IPS-18c (cell line): ENCODE data around the gene TBXAS1.

ENCODE experiments used
- H3K4me3 ChIP-seq: 2 replicates; pipeline ENCODE4 v1.7.0; 2013; ENCODE audit warnings: low read depth, mild to moderate bottlenecking, low read length, moderate library complexity; ENCODE audit not compliant: insufficient read depth
- H3K9me3 ChIP-seq: one replicate; pipeline ENCODE4 v1.6.1; 2013; ENCODE audit warnings: mild to moderate bottlenecking, low read length, moderate library complexity; ENCODE audit not compliant: control insufficient read depth, insufficient read depth

The TBXAS1 gene

DNA sequence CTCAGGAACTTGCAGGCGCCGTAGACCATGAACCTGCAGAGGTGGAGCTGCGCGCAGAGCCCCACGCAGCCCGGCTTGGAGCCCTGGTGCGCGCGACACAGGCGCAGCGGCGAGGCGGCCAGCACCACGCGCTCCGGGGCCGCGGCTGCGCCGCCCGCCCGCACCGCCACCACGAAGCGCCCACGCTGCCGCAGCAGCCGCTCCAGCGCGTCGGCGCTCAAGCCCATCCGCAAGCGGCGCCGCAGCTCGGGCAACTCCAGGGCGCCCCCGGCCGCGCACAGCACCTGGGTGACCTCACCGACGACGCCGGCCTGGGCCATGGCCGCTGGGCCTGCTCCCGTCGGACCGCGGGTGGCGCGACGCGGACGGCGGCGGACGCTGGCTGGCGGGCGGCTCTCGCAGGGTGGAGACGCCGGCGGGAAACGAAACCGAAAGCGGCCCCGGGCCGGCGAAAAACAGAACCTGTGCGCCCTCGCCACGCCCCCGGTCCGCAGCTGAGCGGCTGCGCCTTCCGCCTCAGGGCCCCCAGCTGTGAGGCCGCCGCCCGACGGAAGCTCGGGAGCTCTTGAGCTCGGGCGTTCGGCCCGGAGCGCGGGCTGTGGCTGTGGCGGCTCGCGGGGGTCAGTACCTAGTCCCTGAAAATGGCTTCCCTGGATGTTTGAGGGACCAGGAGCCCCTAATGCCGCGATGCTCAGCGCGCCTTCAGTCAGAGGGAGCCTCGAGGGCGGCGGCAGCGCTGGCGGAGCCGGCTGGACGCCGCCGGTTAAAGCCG is 233.7 kb downstream of the TBXAS1 start, which contains the start of gene PARP12:
Gene PARP12 (minus strand): TSS at position 424 of the 772 bp plus-strand sequence. CDS start 104 bp downstream, at position 320.
- peak within 1 kb of the TSS; percentile 69 for H3K4me3 ChIP-seq
- no peaks in the 10 kb centered on the region for H3K9me3 ChIP-seq

- H3K9me3 ChIP-seq: no peaks in the 10 kb centered on the region
- no peak overlapping the region for H3K4me3 ChIP-seq
Observed at GRCh38 chr7:140067052-140067451, 238.0 kb downstream of the TBXAS1 start.

DNA sequence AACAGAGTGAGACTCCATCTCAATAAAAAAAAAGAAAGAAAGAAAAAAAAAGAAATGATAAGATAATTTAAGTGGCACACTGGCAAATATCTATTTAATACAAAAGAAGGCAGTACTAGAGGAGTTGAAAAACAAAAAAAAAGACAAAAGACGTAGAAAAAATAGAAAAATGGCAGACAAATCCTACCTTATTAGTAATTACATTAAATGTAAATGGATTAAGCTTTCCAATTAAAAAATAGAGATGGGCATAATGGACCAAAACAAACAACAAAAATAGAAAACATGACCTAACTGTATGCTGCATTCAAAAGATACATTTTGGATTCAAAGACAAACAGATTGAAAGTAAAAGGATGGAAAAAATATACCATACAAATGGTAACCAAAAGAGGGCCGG is 239.0 kb downstream of the TBXAS1 start:
- Histone ChIP-seq H3K9me3 (no peaks in the 10 kb centered on the region), H3K4me3 (no peak overlapping the region)

GRCh38 chr7:140069298-140069949 is 240.4 kb downstream of the TBXAS1 start:
- no peak overlapping the region for H3K4me3 ChIP-seq
- H3K9me3 ChIP-seq: no peaks in the 10 kb centered on the region
